Ishikawa (cell line): ENCODE data around the gene CSNK1E.

Experiments
- CEBPB ChIP-seq: IDR thresholded peaks from 2 replicates; pipeline ENCODE4 v1.6.1; 2012
- CREB1 ChIP-seq: IDR thresholded peaks from 2 replicates; pipeline ENCODE4 v1.6.1; 2012; ENCODE audit warnings: low read depth
- EGR1 ChIP-seq: IDR thresholded peaks from 2 replicates; pipeline ENCODE4 v1.6.1; 2012
- EP300 ChIP-seq: IDR thresholded peaks from 2 replicates; pipeline ENCODE4 v1.6.1; 2012; ENCODE audit warnings: borderline replicate concordance
- FOXM1 ChIP-seq: IDR thresholded peaks from 2 replicates; pipeline ENCODE4 v1.6.1; 2012; ENCODE audit warnings: low read depth, borderline replicate concordance
- NFIC ChIP-seq: IDR thresholded peaks from 2 replicates; pipeline ENCODE4 v1.6.1; 2012
- RAD21 ChIP-seq: IDR thresholded peaks from 2 replicates; pipeline ENCODE4 v1.6.1; 2012; ENCODE audit warnings: low read depth
- REST ChIP-seq: IDR thresholded peaks from 2 replicates; pipeline ENCODE4 v1.6.1; 2012; ENCODE audit warnings: low read depth, mild to moderate bottlenecking
- TAF1 ChIP-seq: IDR thresholded peaks from 2 replicates; pipeline ENCODE4 v1.6.1; 2012; ENCODE audit warnings: low read depth, mild to moderate bottlenecking
- TCF12 ChIP-seq: IDR thresholded peaks from 2 replicates; pipeline ENCODE4 v1.6.1; 2012; ENCODE audit warnings: low read depth
- TEAD4 ChIP-seq: IDR thresholded peaks from 2 replicates; pipeline ENCODE4 v1.6.1; 2012
- USF1 ChIP-seq: IDR thresholded peaks from 2 replicates; pipeline ENCODE4 v1.6.1; 2012
- YY1 ChIP-seq: IDR thresholded peaks from 2 replicates; pipeline ENCODE4 v1.6.1; 2012; ENCODE audit warnings: low read depth
- ZBTB7A ChIP-seq: IDR thresholded peaks from 2 replicates; pipeline ENCODE4 v1.6.1; 2012; ENCODE audit warnings: low read depth
- TF ChIP-seq, protein P1 (sequence below): IDR thresholded peaks from 2 replicates; pipeline ENCODE4 v1.6.1; 2012

Gene CSNK1E

GRCh38 chr22:38272373-38273134 lies 44.7 kb downstream of the CSNK1E start, which contains the start of gene TMEM184B:
TSS of gene TMEM184B (minus strand) at chr22:38273010. CDS start at chr22:38247961, 25,049 bp downstream.
- no peak; the same call in 1 of the 2 replicates for TF ChIP-seq TAF1
- peak; percentile 57; the same call in 1 of the 2 replicates for TF ChIP-seq ZBTB7A
- no peak for TF ChIP-seq TEAD4
- TF ChIP-seq, protein P1, sequence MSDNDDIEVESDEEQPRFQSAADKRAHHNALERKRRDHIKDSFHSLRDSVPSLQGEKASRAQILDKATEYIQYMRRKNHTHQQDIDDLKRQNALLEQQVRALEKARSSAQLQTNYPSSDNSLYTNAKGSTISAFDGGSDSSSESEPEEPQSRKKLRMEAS = peak; percentile 47; the same call in 1 of the 2 replicates
- TF ChIP-seq YY1 = no peak
- peak; percentile 28; the same call in 1 of the 2 replicates for TF ChIP-seq EGR1

DNA sequence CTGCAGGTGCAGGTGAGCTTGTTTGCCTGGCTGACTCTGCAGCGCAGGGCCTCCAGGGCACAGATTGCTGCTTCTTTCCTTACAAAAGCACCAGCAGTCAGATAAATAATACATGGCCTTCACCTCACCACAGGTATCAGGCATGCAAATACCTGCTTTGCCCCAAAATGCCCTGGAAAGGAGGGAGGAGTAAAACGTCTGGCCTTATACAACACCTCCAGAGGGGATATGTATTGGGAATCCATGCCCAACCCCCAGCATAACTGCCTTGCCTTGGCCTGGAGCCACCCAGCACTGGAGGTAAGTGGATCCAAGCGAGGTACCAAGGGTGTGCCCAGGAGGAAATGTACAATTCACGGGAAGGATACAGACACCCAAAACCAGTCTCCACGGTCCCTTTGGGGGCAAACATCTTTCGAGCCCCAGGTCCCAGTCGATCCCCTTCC lies 45.3 kb downstream of the CSNK1E start:
- TF ChIP-seq USF1 = no peak
- TF ChIP-seq, protein P1 = no peak
- peak; percentile 70 for TF ChIP-seq NFIC

DNA sequence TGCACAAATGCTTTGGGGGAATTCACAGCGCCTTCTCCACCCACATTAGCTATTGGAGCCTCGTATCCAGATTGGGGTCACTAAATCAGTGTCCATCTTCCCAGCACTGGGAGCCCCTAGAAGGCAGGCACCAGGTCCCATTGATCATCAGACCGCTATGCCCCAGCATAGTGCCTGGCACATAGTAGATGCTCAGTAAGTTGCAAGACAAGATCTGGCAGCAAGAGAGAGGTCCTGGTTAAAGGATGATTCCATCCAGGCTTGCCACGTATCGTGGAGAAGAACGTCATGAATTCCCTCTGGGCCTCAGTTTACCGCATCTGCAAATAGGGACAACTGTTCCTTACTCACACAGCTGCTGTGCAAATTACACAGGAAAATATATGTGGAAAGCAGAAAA lies 46.1 kb downstream of the CSNK1E start:
- TF ChIP-seq FOXM1 = no peak

- TF ChIP-seq CEBPB (no peak), TEAD4 (no peak)
Observed at GRCh38 chr22:38270091-38270992, 46.9 kb downstream of the CSNK1E start.

GRCh38 chr22:38269466-38269865 lies 47.8 kb downstream of the CSNK1E start:
- TF ChIP-seq EP300 = no peak
- TF ChIP-seq RAD21 = no peak
- no peak for TF ChIP-seq FOXM1
- no peak for TF ChIP-seq YY1
- TF ChIP-seq, protein P1 = no peak
- TF ChIP-seq CEBPB = no peak
- no peak for TF ChIP-seq NFIC
- TF ChIP-seq TCF12 = no peak
- TF ChIP-seq USF1 = no peak
- no peak for TF ChIP-seq EGR1
- TF ChIP-seq TAF1 = no peak
- no peak for TF ChIP-seq ZBTB7A
- no peak for TF ChIP-seq REST
- no peak for TF ChIP-seq TEAD4
- no peak for TF ChIP-seq CREB1

DNA sequence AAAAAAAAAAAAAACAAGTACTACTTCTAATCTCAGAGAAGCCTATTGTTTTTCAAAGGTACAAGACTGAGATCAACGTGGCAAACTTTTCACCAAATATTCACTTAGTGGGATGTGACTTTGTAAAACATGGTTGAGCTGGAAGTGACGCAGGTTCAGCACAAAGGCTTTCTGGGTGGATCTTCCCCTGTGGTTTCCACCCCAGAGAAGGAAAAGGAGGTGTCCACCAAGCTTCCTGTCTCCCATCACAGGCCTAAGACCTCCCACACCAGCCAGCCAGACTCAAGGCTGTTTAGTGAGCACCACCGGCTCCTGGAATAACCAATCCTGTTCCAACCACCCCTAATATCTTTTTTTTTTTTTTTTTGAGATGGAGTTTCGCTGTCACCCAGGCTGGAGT lies 50.1 kb downstream of the CSNK1E start:
- no peak for TF ChIP-seq TEAD4
- no peak for TF ChIP-seq USF1
- TF ChIP-seq EGR1 = no peak
- TF ChIP-seq EP300 = no peak
- no peak for TF ChIP-seq REST
- TF ChIP-seq YY1 = no peak
- no peak for TF ChIP-seq FOXM1
- no peak for TF ChIP-seq CREB1
- no peak for TF ChIP-seq TAF1
- TF ChIP-seq TCF12 = no peak
- TF ChIP-seq, protein P1 = no peak
- TF ChIP-seq CEBPB = no peak
- no peak for TF ChIP-seq RAD21
- no peak for TF ChIP-seq ZBTB7A
- TF ChIP-seq NFIC = no peak
